ENCODE data around the gene TSPAN31.

- TF ChIP-seq EZH2 (IDR thresholded peaks at IDR 0.05; ENCODE audit: borderline replicate concordance, low read length), result no peak
- TF ChIP-seq CTCF (conservative IDR thresholded peaks at IDR 0.05 in 1 of 2, IDR thresholded peaks at IDR 0.05 in 1 of 2; ENCODE audit: extremely low read depth in 1 of 2, insufficient read depth in 1 of 2, low read depth in 1 of 2, low read length in 2 of 2), result no peak
Measured at GRCh38 chr12:57732726-57733593, 11.9 kb upstream of the TSPAN31 start.
